Suprapubic skin (tissue), 4 donors: ENCODE measurements around the gene ANK3.

Source experiments
- CTCF ChIP-seq, 2 donors: fragments of 200-600 bp in 1 of 2; fragments of 450-650 bp in 1 of 2; sonication (generic) in 1 of 2; IDR thresholded peaks; one replicate each; pipeline ENCODE4 v1.5.1; 2016 to 2019; ENCODE audit warnings: antibody characterized with exemption in 2 of 2, mild to moderate bottlenecking in 1 of 2, moderate library complexity in 1 of 2
- EP300 ChIP-seq: sonication (generic); formaldehyde crosslinking; IDR thresholded peaks from one replicate; pipeline ENCODE4 v1.6.1; 2017; ENCODE audit warnings: antibody characterized with exemption
- POLR2A ChIP-seq, 2 donors: fragments of 450-650 bp; IDR thresholded peaks; one replicate each; pipeline ENCODE4 v1.6.1; 2017; ENCODE audit warnings: antibody characterized with exemption in 2 of 2, mild to moderate bottlenecking in 2 of 2, moderate library complexity in 2 of 2
- POLR2AphosphoS5 ChIP-seq, 3 donors: sonication (generic); formaldehyde crosslinking; IDR thresholded peaks; one replicate each; pipeline ENCODE4 v1.6.1; 2017; ENCODE audit warnings: antibody characterized with exemption in 3 of 3

DNA sequence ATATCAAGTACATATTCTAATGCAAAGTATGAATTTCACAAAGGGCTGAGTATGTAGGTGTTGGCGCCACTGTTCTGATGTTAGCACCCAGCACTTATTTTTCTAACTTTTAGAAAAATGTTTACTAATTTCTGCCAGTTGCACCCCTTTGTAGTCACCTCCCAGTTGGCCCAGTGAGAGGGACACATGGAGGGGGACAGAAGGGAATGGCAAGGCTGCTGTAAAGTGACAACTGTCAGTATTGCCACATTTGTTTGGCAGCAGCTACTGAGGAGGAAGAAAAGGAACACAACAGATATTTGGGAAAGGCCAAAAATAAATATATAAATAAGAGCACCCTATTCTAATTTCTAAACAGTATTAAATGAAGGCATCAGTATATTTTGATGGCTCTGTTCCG lies 57.3 kb downstream of the ANK3 start:
- TF ChIP-seq POLR2A (IDR thresholded peaks at IDR 0.05): no peak
- no peak for TF ChIP-seq CTCF (IDR thresholded peaks at IDR 0.05)
- TF ChIP-seq POLR2AphosphoS5 (IDR thresholded peaks at IDR 0.05): no peak
- no peak for TF ChIP-seq EP300
